BJ (cell line): ENCODE results near the gene SLC4A7. TPM values are rescaled to one million over a fixed set of nuclear protein-coding genes. Genes with fewer than 3 reads are reported as not detected.

Experiments used
- CTCF ChIA-PET: fragments of 350-600 bp; formaldehyde crosslinking; extraction: SDS; loops from one replicate; lab custom pipeline; 2021; ENCODE audit warnings: antibody characterized with exemption, inconsistent platforms; lab: Yijun Ruan, JAX
- POLR2A ChIA-PET: fragments of 300-600 bp; sonication (Branson Sonifier 250); formaldehyde crosslinking; extraction: SDS; loops from one replicate; lab custom pipeline; 2021; ENCODE audit warnings: antibody characterized with exemption; lab: Charles Lee
- DNase-seq: peaks from one replicate; pipeline ENCODE4 v3.0.0-alpha.2; 2011; ENCODE audit warnings: low read depth
- H3K27me3 ChIP-seq: 2 replicates; pipeline ENCODE4 v1.6.0; 2011; ENCODE audit warnings: low read length; ENCODE audit not compliant: control insufficient read depth, insufficient read depth
- H3K36me3 ChIP-seq: 2 replicates; pipeline ENCODE4 v1.5.1; 2011; ENCODE audit warnings: low read length; ENCODE audit not compliant: control insufficient read depth, insufficient read depth
- H3K4me3 ChIP-seq: 2 replicates; pipeline ENCODE4 v1.5.1; 2011; ENCODE audit warnings: low read depth, mild to moderate bottlenecking, control low read depth, low read length
- CTCF ChIP-seq: IDR thresholded peaks from 2 replicates; pipeline ENCODE4 v1.5.1; 2011; ENCODE audit warnings: low read depth, mild to moderate bottlenecking, control low read depth, inconsistent platforms, low read length, moderate library complexity; ENCODE audit not compliant: insufficient read depth
- polyA plus RNA-seq: library from polyadenylated mRNA; depleted of rRNA; stranded (reverse); fragments of >200 nt; gene quantifications from 2 replicates; pipeline ENCODE4 v1.2.3, GENCODE V29; 2011

SLC4A7 gene
- polyA plus RNA-seq, 1 experiment, result 15.4 TPM

GRCh38 chr3:27503526-27503925, 19.3 kb upstream of the SLC4A7 start:
- ChIA-PET POLR2A (interaction anchor here (1.1 kb wide), 1 partner anchor 19 kb away, joined by 9 read pairs; the partner anchor contains the start of gene SLC4A7), CTCF (interaction anchor here (0.5 kb wide), 1 partner anchor 10 kb away, joined by 3 read pairs; no protein-coding TSS in a partner anchor)
- DNase-seq, result peak; percentile 79
- Histone ChIP-seq H3K27me3 (no peaks in the 10 kb centered on the region), H3K36me3 (no peaks in the 10 kb centered on the region), H3K4me3 (no peak overlapping the region)
- TF ChIP-seq CTCF, result no peak

GRCh38 chr3:27501759-27502158, 17.6 kb upstream of the SLC4A7 start:
- no peak overlapping the region for H3K4me3 ChIP-seq
- no peaks in the 10 kb centered on the region for H3K27me3 ChIP-seq
- no peak for DNase-seq
- ChIA-PET POLR2A (no interaction called here), CTCF (no interaction called here)
- no peak for TF ChIP-seq CTCF
- H3K36me3 ChIP-seq, result no peaks in the 10 kb centered on the region

GRCh38 chr3:27500986-27501385, 16.8 kb upstream of the SLC4A7 start:
- ChIA-PET POLR2A (no interaction called here), CTCF (interaction anchor here (0.7 to 1.5 kb wide), 2 partner anchors 14 to 132 kb away, joined by 4 to 7 read pairs; no protein-coding TSS in a partner anchor)
- no peaks in the 10 kb centered on the region for H3K36me3 ChIP-seq
- H3K27me3 ChIP-seq, result no peaks in the 10 kb centered on the region
- no peak overlapping the region for H3K4me3 ChIP-seq
- DNase-seq, result no peak
- TF ChIP-seq CTCF, result no peak

GRCh38 chr3:27500035-27500434, 15.9 kb upstream of the SLC4A7 start:
- ChIA-PET CTCF (interaction anchor here (0.7 to 1.5 kb wide), 3 partner anchors 10 to 123 kb away, joined by 4 to 7 read pairs (median 4); no protein-coding TSS in a partner anchor), POLR2A (no interaction called here)
- DNase-seq, result no peak
- Histone ChIP-seq H3K36me3 (no peaks in the 10 kb centered on the region), H3K4me3 (no peak overlapping the region), H3K27me3 (no peaks in the 10 kb centered on the region)
- TF ChIP-seq CTCF, result no peak

GRCh38 chr3:27494784-27495183, 10.6 kb upstream of the SLC4A7 start:
- DNase-seq, result no peak
- no peak for TF ChIP-seq CTCF
- ChIA-PET POLR2A (no interaction called here), CTCF (no interaction called here)
- Histone ChIP-seq H3K27me3 (no peaks in the 10 kb centered on the region), H3K4me3 (no peak overlapping the region), H3K36me3 (no peaks in the 10 kb centered on the region)
